ENCODE measurements around the gene ATM. TPM values are rescaled to one million over a fixed set of nuclear protein-coding genes. Genes with fewer than 3 reads are reported as not detected.
A peak's percentile ranks its signal among the peaks of the same experiment; 100 is the strongest.

Gene ATM
- total RNA-seq, 2 experiments from 2014 or later = 65.6 to 65.7 TPM

GRCh38 chr11:108213784-108214183, 9.1 kb upstream of the ATM start:
- Mint-ChIP-seq H3K9me3 (peaks cover 4% of the 10 kb centered on the region), H3K4me1 (peaks cover 63% of the 10 kb centered on the region), H3K27ac (no peak overlapping the region), H3K27me3 (no peaks in the 10 kb centered on the region), H3K36me3 (peaks cover 68% of the 10 kb centered on the region), H3K4me3 (no peak overlapping the region)
- no peak for DNase-seq

- Mint-ChIP-seq H3K4me1 (peaks cover 63% of the 10 kb centered on the region), H3K36me3 (peaks cover 64% of the 10 kb centered on the region), H3K27ac (no peak overlapping the region), H3K4me3 (no peak overlapping the region), H3K9me3 (no peaks in the 10 kb centered on the region), H3K27me3 (no peaks in the 10 kb centered on the region)
- DNase-seq = no peak
Measured at GRCh38 chr11:108216988-108217387, 5.9 kb upstream of the ATM start.

GRCh38 chr11:108218455-108218854, 4.4 kb upstream of the ATM start:
- DNase-seq = no peak
- Mint-ChIP-seq H3K4me1 (peaks cover 61% of the 10 kb centered on the region), H3K27me3 (no peaks in the 10 kb centered on the region), H3K27ac (peak overlapping the region; percentile 18), H3K36me3 (peaks cover 54% of the 10 kb centered on the region), H3K9me3 (no peaks in the 10 kb centered on the region), H3K4me3 (peak overlapping the region; percentile 32)

- Mint-ChIP-seq H3K4me1 (peaks cover 55% of the 10 kb centered on the region), H3K4me3 (peak overlapping the region; percentile 66), H3K27me3 (no peaks in the 10 kb centered on the region), H3K27ac (peak overlapping the region; percentile 79), H3K36me3 (peaks cover 50% of the 10 kb centered on the region), H3K9me3 (no peaks in the 10 kb centered on the region)
- no peak for DNase-seq
Measured at GRCh38 chr11:108218912-108219783, 3.7 kb upstream of the ATM start.

- Mint-ChIP-seq H3K9me3 (no peaks in the 10 kb centered on the region), H3K4me1 (peaks cover 49% of the 10 kb centered on the region), H3K27ac (no peak overlapping the region), H3K36me3 (peaks cover 47% of the 10 kb centered on the region), H3K27me3 (no peaks in the 10 kb centered on the region), H3K4me3 (no peak overlapping the region)
- DNase-seq = no peak
Measured at GRCh38 chr11:108220721-108221336, 2.0 kb upstream of the ATM start.

GRCh38 chr11:108221371-108221770, 1.5 kb upstream of the ATM start:
- peaks cover 48% of the 10 kb centered on the region for H3K36me3 Mint-ChIP-seq
- peaks cover 48% of the 10 kb centered on the region for H3K4me1 Mint-ChIP-seq
- DNase-seq = no peak
- H3K4me3 Mint-ChIP-seq = no peak overlapping the region
- no peaks in the 10 kb centered on the region for H3K9me3 Mint-ChIP-seq
- no peaks in the 10 kb centered on the region for H3K27me3 Mint-ChIP-seq
- H3K27ac Mint-ChIP-seq = no peak overlapping the region

- Mint-ChIP-seq H3K27me3 (no peaks in the 10 kb centered on the region), H3K4me3 (no peak overlapping the region), H3K36me3 (peaks cover 49% of the 10 kb centered on the region), H3K27ac (no peak overlapping the region), H3K4me1 (peaks cover 50% of the 10 kb centered on the region), H3K9me3 (no peaks in the 10 kb centered on the region)
- DNase-seq = peak; percentile 48
Measured at GRCh38 chr11:108221911-108222573, 825 bp upstream of the ATM start.

GRCh38 chr11:108223348-108224149, 682 bp downstream of the ATM start:
- DNase-seq = peak; percentile 35
- Mint-ChIP-seq H3K27me3 (no peaks in the 10 kb centered on the region), H3K9me3 (no peaks in the 10 kb centered on the region), H3K4me3 (no peak overlapping the region), H3K36me3 (peaks cover 51% of the 10 kb centered on the region), H3K4me1 (peaks cover 43% of the 10 kb centered on the region), H3K27ac (no peak overlapping the region)

GRCh38 chr11:108224366-108224765, 1.5 kb downstream of the ATM start:
- no peaks in the 10 kb centered on the region for H3K27me3 Mint-ChIP-seq
- peaks cover 41% of the 10 kb centered on the region for H3K4me1 Mint-ChIP-seq
- no peak overlapping the region for H3K4me3 Mint-ChIP-seq
- DNase-seq = no peak
- no peak overlapping the region for H3K27ac Mint-ChIP-seq
- no peaks in the 10 kb centered on the region for H3K9me3 Mint-ChIP-seq
- H3K36me3 Mint-ChIP-seq = peaks cover 47% of the 10 kb centered on the region

- peak; percentile 33 for DNase-seq
- Mint-ChIP-seq H3K27me3 (no peaks in the 10 kb centered on the region), H3K9me3 (no peaks in the 10 kb centered on the region), H3K36me3 (peaks cover 46% of the 10 kb centered on the region), H3K4me1 (peaks cover 43% of the 10 kb centered on the region), H3K27ac (no peak overlapping the region), H3K4me3 (no peak overlapping the region)
Measured at GRCh38 chr11:108224911-108225786, 2.3 kb downstream of the ATM start.

GRCh38 chr11:108226036-108226435, 3.2 kb downstream of the ATM start:
- H3K27ac Mint-ChIP-seq = no peak overlapping the region
- peak overlapping the region; percentile 92 for H3K4me3 Mint-ChIP-seq
- no peak for DNase-seq
- H3K27me3 Mint-ChIP-seq = no peaks in the 10 kb centered on the region
- H3K36me3 Mint-ChIP-seq = peaks cover 41% of the 10 kb centered on the region
- H3K9me3 Mint-ChIP-seq = no peaks in the 10 kb centered on the region
- peaks cover 41% of the 10 kb centered on the region for H3K4me1 Mint-ChIP-seq

- Mint-ChIP-seq H3K4me3 (peak overlapping the region; percentile 63), H3K9me3 (no peaks in the 10 kb centered on the region), H3K36me3 (peaks cover 51% of the 10 kb centered on the region), H3K27ac (peak overlapping the region; percentile 90), H3K27me3 (no peaks in the 10 kb centered on the region), H3K4me1 (peaks cover 57% of the 10 kb centered on the region)
- no peak for DNase-seq
Measured at GRCh38 chr11:108228251-108228650, 5.4 kb downstream of the ATM start.

GRCh38 chr11:108233277-108233945, 10.5 kb downstream of the ATM start:
- H3K27ac Mint-ChIP-seq = peak overlapping the region; percentile 81
- H3K27me3 Mint-ChIP-seq = no peaks in the 10 kb centered on the region
- H3K4me3 Mint-ChIP-seq = no peak overlapping the region
- peaks cover 58% of the 10 kb centered on the region for H3K36me3 Mint-ChIP-seq
- DNase-seq = no peak
- no peaks in the 10 kb centered on the region for H3K9me3 Mint-ChIP-seq
- peaks cover 69% of the 10 kb centered on the region for H3K4me1 Mint-ChIP-seq

All from activated naive CD8-positive, alpha-beta T cell treated with anti-CD3 and anti-CD28 coated beads for 36 hours (primary cell).